Skeletal muscle cell (primary cell): ENCODE results near the gene PPCDC.

ENCODE experiments used
- DNase-seq: peaks from one replicate; pipeline ENCODE4 v3.0.0-alpha.2; 2010; ENCODE audit warnings: low read depth
- H3K4me3 ChIP-seq: 2 replicates; pipeline ENCODE4 v1.5.1; 2011; ENCODE audit warnings: low read depth, mild to moderate bottlenecking, control low read depth, low read length, moderate library complexity

The PPCDC gene

GRCh38 chr15:75008221-75008625 lies 15.2 kb upstream of the PPCDC start:
- no peak for DNase-seq

GRCh38 chr15:75008629-75009326 lies 14.6 kb upstream of the PPCDC start:
- no peak for DNase-seq
- no peak overlapping the region for H3K4me3 ChIP-seq

More at GRCh38 chr15:75008221-75008625, 15.2 kb upstream of the PPCDC start:
- H3K4me3 ChIP-seq: no peak overlapping the region

GRCh38 chr15:75016431-75016830 lies 7.0 kb upstream of the PPCDC start:
- no peak for DNase-seq
- H3K4me3 ChIP-seq: no peak overlapping the region

- no peak for DNase-seq
- H3K4me3 ChIP-seq: no peak overlapping the region
Observed at GRCh38 chr15:75019916-75020315, 3.5 kb upstream of the PPCDC start.

GRCh38 chr15:75021341-75021740 lies 2.0 kb upstream of the PPCDC start:
- H3K4me3 ChIP-seq: no peak overlapping the region
- no peak for DNase-seq

GRCh38 chr15:75022783-75023180 lies 608 bp upstream of the PPCDC start:
- DNase-seq: no peak
- H3K4me3 ChIP-seq: no peak overlapping the region

GRCh38 chr15:75023872-75024636 lies 664 bp downstream of the PPCDC start:
- peak overlapping the region; percentile 88 for H3K4me3 ChIP-seq
- no peak for DNase-seq

- DNase-seq: no peak
- H3K4me3 ChIP-seq: no peak overlapping the region
Observed at GRCh38 chr15:75025107-75025506, 1.7 kb downstream of the PPCDC start.

GRCh38 chr15:75025548-75026260 lies 2.3 kb downstream of the PPCDC start:
- no peak for DNase-seq
- H3K4me3 ChIP-seq: no peak overlapping the region

GRCh38 chr15:75027551-75027950 lies 4.2 kb downstream of the PPCDC start:
- DNase-seq: no peak
- H3K4me3 ChIP-seq: no peak overlapping the region

- no peak for DNase-seq
- H3K4me3 ChIP-seq: no peak overlapping the region
Observed at GRCh38 chr15:75028991-75029377, 5.6 kb downstream of the PPCDC start.

- H3K4me3 ChIP-seq: no peak overlapping the region
- DNase-seq: no peak
Observed at GRCh38 chr15:75029378-75030022, 6.1 kb downstream of the PPCDC start.

GRCh38 chr15:75030023-75030413 lies 6.6 kb downstream of the PPCDC start:
- no peak overlapping the region for H3K4me3 ChIP-seq
- DNase-seq: no peak

GRCh38 chr15:75030424-75030823 lies 7.0 kb downstream of the PPCDC start:
- no peak for DNase-seq
- no peak overlapping the region for H3K4me3 ChIP-seq

GRCh38 chr15:75031848-75032247 lies 8.5 kb downstream of the PPCDC start:
- no peak overlapping the region for H3K4me3 ChIP-seq
- DNase-seq: no peak

GRCh38 chr15:75032395-75032794 lies 9.0 kb downstream of the PPCDC start:
- H3K4me3 ChIP-seq: no peak overlapping the region

GRCh38 chr15:75033809-75034208 lies 10.4 kb downstream of the PPCDC start:
- DNase-seq: no peak
- H3K4me3 ChIP-seq: no peak overlapping the region

More at GRCh38 chr15:75032395-75032794, 9.0 kb downstream of the PPCDC start:
- no peak for DNase-seq

- no peak for DNase-seq
- H3K4me3 ChIP-seq: no peak overlapping the region
Observed at GRCh38 chr15:75034615-75035014, 11.2 kb downstream of the PPCDC start.

- no peak overlapping the region for H3K4me3 ChIP-seq
- DNase-seq: no peak
Observed at GRCh38 chr15:75036212-75036616, 12.8 kb downstream of the PPCDC start.

GRCh38 chr15:75037685-75038084 lies 14.3 kb downstream of the PPCDC start:
- no peak for DNase-seq
- no peak overlapping the region for H3K4me3 ChIP-seq
